Neural progenitor cell (in vitro differentiated cells): Measurements from ENCODE around the gene RASGEF1B.

ENCODE experiments used
- EZH2 ChIP-seq: fragments of 200-600 bp; sonication (generic); IDR thresholded peaks from 2 replicates; pipeline ENCODE4 v1.6.1; 2017; ENCODE audit warnings: antibody characterized with exemption, mild to moderate bottlenecking, moderate library complexity
- TF ChIP-seq, protein P1 (sequence below): fragments of 200-600 bp; sonication (generic); IDR thresholded peaks from 2 replicates; pipeline ENCODE4 v1.5.1; 2017; ENCODE audit warnings: antibody characterized with exemption, mild to moderate bottlenecking

DNA sequence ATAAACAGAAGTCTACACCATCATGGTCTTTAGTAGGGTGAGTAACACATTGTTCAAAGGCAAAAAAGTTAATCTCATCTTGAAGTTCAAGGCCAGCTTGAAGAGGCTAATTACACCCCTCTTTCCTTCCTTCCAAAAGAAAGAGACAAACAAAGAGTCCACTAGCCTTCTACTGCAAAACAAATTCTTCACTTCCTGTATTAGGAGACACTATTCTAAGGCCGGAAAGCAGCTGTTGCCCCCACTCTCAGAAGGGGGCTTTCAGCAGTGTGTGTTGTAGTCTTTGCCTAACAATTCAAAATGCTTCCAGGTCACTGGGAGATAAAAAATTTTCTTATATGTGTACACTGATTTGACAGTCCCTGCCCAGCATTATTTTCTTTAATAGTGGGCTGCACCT is 25.1 kb downstream of the RASGEF1B start:
- TF ChIP-seq, protein P1, sequence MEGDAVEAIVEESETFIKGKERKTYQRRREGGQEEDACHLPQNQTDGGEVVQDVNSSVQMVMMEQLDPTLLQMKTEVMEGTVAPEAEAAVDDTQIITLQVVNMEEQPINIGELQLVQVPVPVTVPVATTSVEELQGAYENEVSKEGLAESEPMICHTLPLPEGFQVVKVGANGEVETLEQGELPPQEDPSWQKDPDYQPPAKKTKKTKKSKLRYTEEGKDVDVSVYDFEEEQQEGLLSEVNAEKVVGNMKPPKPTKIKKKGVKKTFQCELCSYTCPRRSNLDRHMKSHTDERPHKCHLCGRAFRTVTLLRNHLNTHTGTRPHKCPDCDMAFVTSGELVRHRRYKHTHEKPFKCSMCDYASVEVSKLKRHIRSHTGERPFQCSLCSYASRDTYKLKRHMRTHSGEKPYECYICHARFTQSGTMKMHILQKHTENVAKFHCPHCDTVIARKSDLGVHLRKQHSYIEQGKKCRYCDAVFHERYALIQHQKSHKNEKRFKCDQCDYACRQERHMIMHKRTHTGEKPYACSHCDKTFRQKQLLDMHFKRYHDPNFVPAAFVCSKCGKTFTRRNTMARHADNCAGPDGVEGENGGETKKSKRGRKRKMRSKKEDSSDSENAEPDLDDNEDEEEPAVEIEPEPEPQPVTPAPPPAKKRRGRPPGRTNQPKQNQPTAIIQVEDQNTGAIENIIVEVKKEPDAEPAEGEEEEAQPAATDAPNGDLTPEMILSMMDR = no peak
- TF ChIP-seq EZH2 = no peak
